ENCODE results near the gene VTI1A.

Gene VTI1A

DNA sequence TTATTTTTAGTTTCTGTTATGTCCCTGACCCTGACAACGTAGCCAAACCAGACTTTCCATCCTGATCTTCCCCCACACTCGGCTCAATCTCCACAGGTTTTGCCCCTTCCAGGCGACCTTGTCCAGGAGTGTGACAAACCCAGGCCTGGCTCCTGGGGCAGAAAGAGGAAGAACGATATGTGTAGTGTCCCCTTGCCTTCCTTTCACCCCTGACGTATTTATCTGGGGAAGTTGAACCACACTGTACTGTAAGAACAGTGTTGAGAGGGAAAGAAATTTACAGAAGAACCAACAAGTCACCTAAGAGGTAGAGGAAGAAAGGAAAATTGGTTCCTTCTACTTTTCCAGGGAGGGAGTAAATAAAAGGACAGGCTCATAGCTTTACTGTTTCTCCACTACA, 158.0 kb downstream of the VTI1A start:
- Histone ChIP-seq H3K9me3 (ENCODE audit: insufficient read depth, low read depth, low read length) (no peaks in the 10 kb centered on the region), H3K4me1 (ENCODE audit: insufficient read depth, low read length, poor library complexity, severe bottlenecking) (peaks cover 3% of the 10 kb centered on the region), H3K27me3 (ENCODE audit: insufficient read depth, low read length, poor library complexity, severe bottlenecking) (no peaks in the 10 kb centered on the region), H3K4me3 (ENCODE audit: low read length, poor library complexity, severe bottlenecking) (no peak overlapping the region), H3K9ac (ENCODE audit: low read depth, low read length, poor library complexity, severe bottlenecking) (no peak overlapping the region), H2AFZ (ENCODE audit: low read length) (no peak overlapping the region), H4K20me1 (ENCODE audit: insufficient read depth, low read length, poor library complexity, severe bottlenecking) (no peaks in the 10 kb centered on the region), H3K79me2 (ENCODE audit: insufficient read depth, low read length) (no peaks in the 10 kb centered on the region), H3F3A (ENCODE audit: low read depth) (no peaks in the 10 kb centered on the region), H3K4me2 (ENCODE audit: low read depth, low read length, poor library complexity, severe bottlenecking) (no peak overlapping the region), H3K9me2 (replicated peaks; ENCODE audit: low read depth, low read length) (no peaks in the 10 kb centered on the region), H3K36me3 (ENCODE audit: insufficient read depth, low read length) (no peaks in the 10 kb centered on the region)
- TF ChIP-seq EZH2phosphoT487 (IDR thresholded peaks at IDR 0.05; ENCODE audit: borderline replicate concordance): no peak
- TF ChIP-seq, protein P1, sequence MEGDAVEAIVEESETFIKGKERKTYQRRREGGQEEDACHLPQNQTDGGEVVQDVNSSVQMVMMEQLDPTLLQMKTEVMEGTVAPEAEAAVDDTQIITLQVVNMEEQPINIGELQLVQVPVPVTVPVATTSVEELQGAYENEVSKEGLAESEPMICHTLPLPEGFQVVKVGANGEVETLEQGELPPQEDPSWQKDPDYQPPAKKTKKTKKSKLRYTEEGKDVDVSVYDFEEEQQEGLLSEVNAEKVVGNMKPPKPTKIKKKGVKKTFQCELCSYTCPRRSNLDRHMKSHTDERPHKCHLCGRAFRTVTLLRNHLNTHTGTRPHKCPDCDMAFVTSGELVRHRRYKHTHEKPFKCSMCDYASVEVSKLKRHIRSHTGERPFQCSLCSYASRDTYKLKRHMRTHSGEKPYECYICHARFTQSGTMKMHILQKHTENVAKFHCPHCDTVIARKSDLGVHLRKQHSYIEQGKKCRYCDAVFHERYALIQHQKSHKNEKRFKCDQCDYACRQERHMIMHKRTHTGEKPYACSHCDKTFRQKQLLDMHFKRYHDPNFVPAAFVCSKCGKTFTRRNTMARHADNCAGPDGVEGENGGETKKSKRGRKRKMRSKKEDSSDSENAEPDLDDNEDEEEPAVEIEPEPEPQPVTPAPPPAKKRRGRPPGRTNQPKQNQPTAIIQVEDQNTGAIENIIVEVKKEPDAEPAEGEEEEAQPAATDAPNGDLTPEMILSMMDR (conservative IDR thresholded peaks at IDR 0.05; ENCODE audit: low read length): no peak

GRCh38 chr10:112607506-112607905, 160.5 kb downstream of the VTI1A start:
- Histone ChIP-seq H3K4me2 (ENCODE audit: low read depth, low read length, poor library complexity, severe bottlenecking) (no peak overlapping the region), H3K9me2 (replicated peaks; ENCODE audit: low read depth, low read length) (no peaks in the 10 kb centered on the region), H3K27me3 (ENCODE audit: insufficient read depth, low read length, poor library complexity, severe bottlenecking) (no peaks in the 10 kb centered on the region), H3K4me1 (ENCODE audit: insufficient read depth, low read length, poor library complexity, severe bottlenecking) (peaks cover under 1% of the 10 kb centered on the region), H3K4me3 (ENCODE audit: low read length, poor library complexity, severe bottlenecking) (no peak overlapping the region), H3K79me2 (ENCODE audit: insufficient read depth, low read length) (no peaks in the 10 kb centered on the region), H3K9me3 (ENCODE audit: insufficient read depth, low read depth, low read length) (no peaks in the 10 kb centered on the region), H2AFZ (ENCODE audit: low read length) (no peak overlapping the region), H4K20me1 (ENCODE audit: insufficient read depth, low read length, poor library complexity, severe bottlenecking) (no peaks in the 10 kb centered on the region), H3F3A (ENCODE audit: low read depth) (no peaks in the 10 kb centered on the region), H3K36me3 (ENCODE audit: insufficient read depth, low read length) (no peaks in the 10 kb centered on the region), H3K9ac (ENCODE audit: low read depth, low read length, poor library complexity, severe bottlenecking) (no peak overlapping the region)
- TF ChIP-seq, protein P1 (conservative IDR thresholded peaks at IDR 0.05; ENCODE audit: low read length): no peak
- no peak for TF ChIP-seq EZH2phosphoT487 (IDR thresholded peaks at IDR 0.05; ENCODE audit: borderline replicate concordance)

GRCh38 chr10:112613620-112614019, 166.6 kb downstream of the VTI1A start:
- Histone ChIP-seq H3K4me3 (ENCODE audit: low read length, poor library complexity, severe bottlenecking) (no peak overlapping the region), H3K4me1 (ENCODE audit: insufficient read depth, low read length, poor library complexity, severe bottlenecking) (no peaks in the 10 kb centered on the region), H3K9ac (ENCODE audit: low read depth, low read length, poor library complexity, severe bottlenecking) (no peak overlapping the region), H3K79me2 (ENCODE audit: insufficient read depth, low read length) (no peaks in the 10 kb centered on the region), H4K20me1 (ENCODE audit: insufficient read depth, low read length, poor library complexity, severe bottlenecking) (no peaks in the 10 kb centered on the region), H3K9me3 (ENCODE audit: insufficient read depth, low read depth, low read length) (peaks cover 11% of the 10 kb centered on the region), H3K36me3 (ENCODE audit: insufficient read depth, low read length) (peaks cover 3% of the 10 kb centered on the region; the same call in 1 of the 2 replicates), H3K27me3 (ENCODE audit: insufficient read depth, low read length, poor library complexity, severe bottlenecking) (no peaks in the 10 kb centered on the region), H2AFZ (ENCODE audit: low read length) (no peak overlapping the region), H3F3A (ENCODE audit: low read depth) (no peaks in the 10 kb centered on the region), H3K9me2 (replicated peaks; ENCODE audit: low read depth, low read length) (no peaks in the 10 kb centered on the region), H3K4me2 (ENCODE audit: low read depth, low read length, poor library complexity, severe bottlenecking) (no peak overlapping the region)
- TF ChIP-seq EZH2phosphoT487 (IDR thresholded peaks at IDR 0.05; ENCODE audit: borderline replicate concordance): no peak

GRCh38 chr10:112614072-112614471, 167.1 kb downstream of the VTI1A start:
- no peak overlapping the region for H3K9ac ChIP-seq (ENCODE audit: low read depth, low read length, poor library complexity, severe bottlenecking)
- peaks cover 3% of the 10 kb centered on the region; the same call in 1 of the 2 replicates for H3K36me3 ChIP-seq (ENCODE audit: insufficient read depth, low read length)
- H3K9me3 ChIP-seq (ENCODE audit: insufficient read depth, low read depth, low read length): peaks cover 11% of the 10 kb centered on the region
- H3K4me1 ChIP-seq (ENCODE audit: insufficient read depth, low read length, poor library complexity, severe bottlenecking): no peaks in the 10 kb centered on the region
- H3K79me2 ChIP-seq (ENCODE audit: insufficient read depth, low read length): no peaks in the 10 kb centered on the region
- H3K27me3 ChIP-seq (ENCODE audit: insufficient read depth, low read length, poor library complexity, severe bottlenecking): no peaks in the 10 kb centered on the region
- H3K4me3 ChIP-seq (ENCODE audit: low read length, poor library complexity, severe bottlenecking): no peak overlapping the region
- TF ChIP-seq, protein P1 (conservative IDR thresholded peaks at IDR 0.05; ENCODE audit: low read length): no peak
- no peak for TF ChIP-seq EZH2phosphoT487 (IDR thresholded peaks at IDR 0.05; ENCODE audit: borderline replicate concordance)
- no peak overlapping the region for H2AFZ ChIP-seq (ENCODE audit: low read length)
- no peaks in the 10 kb centered on the region for H3K9me2 ChIP-seq (replicated peaks; ENCODE audit: low read depth, low read length)
- H3F3A ChIP-seq (ENCODE audit: low read depth): no peaks in the 10 kb centered on the region
- no peak overlapping the region for H3K4me2 ChIP-seq (ENCODE audit: low read depth, low read length, poor library complexity, severe bottlenecking)
- H4K20me1 ChIP-seq (ENCODE audit: insufficient read depth, low read length, poor library complexity, severe bottlenecking): no peaks in the 10 kb centered on the region

Measured in Loucy (cell line).